ENCODE measurements around the gene LRRC14B. TPM values are rescaled to one million over a fixed set of nuclear protein-coding genes. Genes with fewer than 3 reads are reported as not detected.
A peak's percentile ranks its signal among the peaks of the same experiment; 100 is the strongest.

LRRC14B gene
- total RNA-seq, 1 donor from 2014 or later: not detected

DNA sequence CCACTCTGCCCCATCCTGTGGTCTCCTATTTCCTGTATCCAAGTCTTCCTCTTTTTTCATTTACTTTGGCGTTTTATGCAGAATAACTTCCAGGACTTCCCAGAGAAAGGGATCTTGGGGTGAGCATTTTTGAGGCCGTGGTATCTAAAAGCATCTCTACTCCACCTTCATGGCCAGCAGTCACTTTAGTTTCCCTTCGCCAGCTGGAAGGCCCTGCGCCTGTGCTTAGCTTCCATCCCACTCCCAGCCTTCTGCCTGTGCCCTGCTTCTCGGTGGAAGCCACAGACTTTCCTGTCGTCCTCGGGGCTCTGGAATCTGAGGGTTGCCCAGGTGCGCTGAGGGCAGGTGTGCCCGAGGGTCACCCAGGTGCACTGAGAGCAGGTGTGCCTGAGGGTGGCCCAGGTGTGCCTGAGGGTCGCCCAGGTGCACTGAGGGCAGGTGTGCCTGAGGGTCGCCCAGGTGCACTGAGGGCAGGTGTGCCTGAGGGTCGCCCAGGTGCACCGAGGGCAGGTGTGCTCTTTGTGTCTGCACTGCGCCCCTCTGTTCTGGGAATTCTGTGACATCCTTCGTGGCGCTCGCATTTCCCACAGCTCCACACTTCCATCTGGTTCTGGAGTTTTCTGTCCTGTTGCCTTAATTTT lies 32.4 kb upstream of the LRRC14B start:
- peaks cover 34% of the 10 kb centered on the region for H3K36me3 Mint-ChIP-seq
- H3K9me3 ChIP-seq (ENCODE audit: low read depth): no peaks in the 10 kb centered on the region
- H3K4me2 ChIP-seq: no peak overlapping the region
- H3K27me3 Mint-ChIP-seq (ENCODE audit: insufficient read depth, low read depth): peaks cover 8% of the 10 kb centered on the region
- peaks cover 10% of the 10 kb centered on the region for H3F3A ChIP-seq (ENCODE audit: low read depth)
- H2AFZ ChIP-seq (replicated peaks): no peak overlapping the region
- peaks cover 2% of the 10 kb centered on the region for H3K4me1 ChIP-seq
- H3K27ac Mint-ChIP-seq: peak overlapping the region; percentile 78
- H3K27me3 ChIP-seq: no peaks in the 10 kb centered on the region
- H3K79me2 ChIP-seq (ENCODE audit: low read depth): no peaks in the 10 kb centered on the region
- TF ChIP-seq EZH2 (IDR thresholded peaks at IDR 0.05) (no peak), EZH2phosphoT487 (IDR thresholded peaks at IDR 0.05) (no peak)
- TF ChIP-seq, protein P1, sequence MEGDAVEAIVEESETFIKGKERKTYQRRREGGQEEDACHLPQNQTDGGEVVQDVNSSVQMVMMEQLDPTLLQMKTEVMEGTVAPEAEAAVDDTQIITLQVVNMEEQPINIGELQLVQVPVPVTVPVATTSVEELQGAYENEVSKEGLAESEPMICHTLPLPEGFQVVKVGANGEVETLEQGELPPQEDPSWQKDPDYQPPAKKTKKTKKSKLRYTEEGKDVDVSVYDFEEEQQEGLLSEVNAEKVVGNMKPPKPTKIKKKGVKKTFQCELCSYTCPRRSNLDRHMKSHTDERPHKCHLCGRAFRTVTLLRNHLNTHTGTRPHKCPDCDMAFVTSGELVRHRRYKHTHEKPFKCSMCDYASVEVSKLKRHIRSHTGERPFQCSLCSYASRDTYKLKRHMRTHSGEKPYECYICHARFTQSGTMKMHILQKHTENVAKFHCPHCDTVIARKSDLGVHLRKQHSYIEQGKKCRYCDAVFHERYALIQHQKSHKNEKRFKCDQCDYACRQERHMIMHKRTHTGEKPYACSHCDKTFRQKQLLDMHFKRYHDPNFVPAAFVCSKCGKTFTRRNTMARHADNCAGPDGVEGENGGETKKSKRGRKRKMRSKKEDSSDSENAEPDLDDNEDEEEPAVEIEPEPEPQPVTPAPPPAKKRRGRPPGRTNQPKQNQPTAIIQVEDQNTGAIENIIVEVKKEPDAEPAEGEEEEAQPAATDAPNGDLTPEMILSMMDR (IDR thresholded peaks at IDR 0.05): no peak
- H3K4me1 Mint-ChIP-seq: peaks cover 20% of the 10 kb centered on the region
- no peak overlapping the region for H3K4me3 ChIP-seq
- H4K20me1 ChIP-seq (ENCODE audit: low read depth): no peaks in the 10 kb centered on the region
- H3K9me3 Mint-ChIP-seq: peaks cover 2% of the 10 kb centered on the region
- no peak overlapping the region for H3K4me3 Mint-ChIP-seq
- H3K27ac ChIP-seq: peak overlapping the region; percentile 46
- no peak for DNase-seq (ENCODE audit: low spot score)
- H3K9ac ChIP-seq: no peak overlapping the region
- H3K36me3 ChIP-seq: peaks cover 3% of the 10 kb centered on the region

DNA sequence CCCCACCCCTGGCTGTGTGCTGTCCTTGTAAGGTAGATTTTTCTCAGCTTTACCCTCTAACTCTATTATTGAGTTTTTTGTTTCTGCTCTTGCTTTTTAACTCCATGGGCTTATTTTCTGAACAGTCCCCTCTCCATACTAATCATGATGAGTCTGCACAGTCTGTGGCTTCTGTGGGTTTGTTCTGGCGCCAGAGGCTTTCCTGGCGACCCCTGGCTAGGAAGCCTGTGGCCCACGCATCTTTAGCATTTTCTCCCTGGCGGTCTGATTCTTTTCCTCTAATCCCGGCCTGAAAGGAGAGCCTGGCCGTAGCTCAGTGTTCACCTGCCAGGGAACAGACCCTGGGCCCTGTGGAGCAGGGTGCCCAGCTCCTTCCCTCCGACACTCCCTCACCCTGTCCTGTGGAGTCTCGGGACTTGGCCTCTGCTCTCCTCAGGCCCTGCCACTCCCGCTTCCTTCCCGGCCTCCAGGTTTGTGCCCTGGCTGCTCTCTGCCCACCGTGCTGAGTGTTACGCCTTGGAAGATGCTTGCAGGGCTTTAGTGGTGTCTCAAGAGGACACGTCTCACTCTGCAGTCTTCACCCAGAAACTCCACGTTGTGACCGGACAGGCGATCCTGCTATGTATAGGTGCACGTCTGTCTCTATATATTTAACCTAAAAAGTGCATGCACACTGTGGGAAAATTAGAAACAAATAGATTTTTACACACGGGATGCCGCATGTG lies 31.7 kb upstream of the LRRC14B start:
- Histone ChIP-seq H4K20me1 (ENCODE audit: low read depth) (no peaks in the 10 kb centered on the region), H3K27me3 (no peaks in the 10 kb centered on the region), H3K9me3 (ENCODE audit: low read depth) (no peaks in the 10 kb centered on the region), H3K4me3 (no peak overlapping the region), H3K9ac (no peak overlapping the region), H3K4me2 (no peak overlapping the region), H3K79me2 (ENCODE audit: low read depth) (no peaks in the 10 kb centered on the region), H3K4me1 (no peaks in the 10 kb centered on the region), H3F3A (ENCODE audit: low read depth) (peaks cover 16% of the 10 kb centered on the region), H3K27ac (peak overlapping the region; percentile 46), H2AFZ (replicated peaks) (no peak overlapping the region), H3K36me3 (peaks cover 3% of the 10 kb centered on the region)
- Mint-ChIP-seq H3K4me1 (peaks cover 16% of the 10 kb centered on the region), H3K27me3 (ENCODE audit: insufficient read depth, low read depth) (peaks cover 8% of the 10 kb centered on the region), H3K36me3 (peaks cover 37% of the 10 kb centered on the region), H3K9me3 (peaks cover 8% of the 10 kb centered on the region), H3K4me3 (no peak overlapping the region), H3K27ac (peak overlapping the region; percentile 93)
- TF ChIP-seq, protein P1 (IDR thresholded peaks at IDR 0.05): no peak
- no peak for TF ChIP-seq EZH2phosphoT487 (IDR thresholded peaks at IDR 0.05)
- TF ChIP-seq EZH2 (IDR thresholded peaks at IDR 0.05): no peak
- DNase-seq (ENCODE audit: low spot score): peak; percentile 12

DNA sequence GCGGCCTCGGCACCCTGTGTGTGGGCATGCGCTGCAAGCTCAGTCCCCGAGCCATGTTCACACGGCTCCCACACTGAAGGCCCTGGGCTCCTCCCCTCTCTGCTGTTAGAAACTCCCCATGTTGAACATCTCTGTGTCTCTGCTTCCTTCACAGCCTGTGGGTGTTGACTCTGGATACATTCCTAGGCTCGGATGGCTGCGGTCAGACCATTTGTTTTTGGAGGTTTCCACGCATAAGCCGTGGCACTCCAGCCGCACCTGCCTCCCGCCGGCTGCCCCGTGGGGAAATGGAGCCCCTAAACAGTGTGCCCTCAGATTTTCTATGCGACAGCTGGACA lies 31.2 kb upstream of the LRRC14B start:
- no peak overlapping the region for H3K4me3 Mint-ChIP-seq

More for the DNA sequence above, 31.2 kb upstream of the LRRC14B start:
- no peak overlapping the region for H3K4me3 ChIP-seq
- H3K9ac ChIP-seq: no peak overlapping the region
- no peaks in the 10 kb centered on the region for H3K4me1 ChIP-seq
- DNase-seq (ENCODE audit: low spot score): no peak
- no peak overlapping the region for H3K4me2 ChIP-seq
- Mint-ChIP-seq H3K27ac (no peak overlapping the region), H3K36me3 (peaks cover 34% of the 10 kb centered on the region), H3K4me1 (peaks cover 12% of the 10 kb centered on the region), H3K9me3 (peaks cover 8% of the 10 kb centered on the region), H3K27me3 (ENCODE audit: insufficient read depth, low read depth) (peaks cover 8% of the 10 kb centered on the region)
- peaks cover 17% of the 10 kb centered on the region for H3F3A ChIP-seq (ENCODE audit: low read depth)
- H4K20me1 ChIP-seq (ENCODE audit: low read depth): no peaks in the 10 kb centered on the region
- H3K27ac ChIP-seq: no peak overlapping the region
- H3K9me3 ChIP-seq (ENCODE audit: low read depth): no peaks in the 10 kb centered on the region
- H2AFZ ChIP-seq (replicated peaks): no peak overlapping the region
- no peaks in the 10 kb centered on the region for H3K79me2 ChIP-seq (ENCODE audit: low read depth)
- H3K27me3 ChIP-seq: no peaks in the 10 kb centered on the region
- H3K36me3 ChIP-seq: peaks cover 3% of the 10 kb centered on the region
- TF ChIP-seq, protein P1 (IDR thresholded peaks at IDR 0.05): no peak
- TF ChIP-seq EZH2 (IDR thresholded peaks at IDR 0.05): no peak
- no peak for TF ChIP-seq EZH2phosphoT487 (IDR thresholded peaks at IDR 0.05)

Data from neural progenitor cell (in vitro differentiated cells).